ENCODE measurements around the gene VAV1.

Gene VAV1

GRCh38 chr19:6886277-6886897 is 113.9 kb downstream of the VAV1 start:
- H3K4me2 ChIP-seq (ENCODE audit: insufficient read depth, low read length): no peak overlapping the region
- no peaks in the 10 kb centered on the region for H3K36me3 ChIP-seq (ENCODE audit: insufficient read depth, low read length)
- no peak overlapping the region for H3K27ac ChIP-seq (ENCODE audit: low read length)
- H3K4me3 ChIP-seq (ENCODE audit: low read depth in 1 of 2, low read length in 2 of 2): no peak overlapping the region
- no peak for TF ChIP-seq CTCF (IDR thresholded peaks at IDR 0.05; ENCODE audit: borderline replicate concordance, extremely low read depth, low read length, poor library complexity, severe bottlenecking)
- TF ChIP-seq EZH2 (IDR thresholded peaks at IDR 0.05; ENCODE audit: borderline replicate concordance, low read depth, low read length, severe bottlenecking): no peak
- H3K4me1 ChIP-seq (ENCODE audit: insufficient read depth, low read length): peaks cover 18% of the 10 kb centered on the region
- DNase-seq (no peak), ATAC-seq (ENCODE audit: insufficient read depth, low read depth) (no peak)
- H3K9ac ChIP-seq (ENCODE audit: low read depth, low read length): no peak overlapping the region
- H4K20me1 ChIP-seq (ENCODE audit: insufficient read depth, low read length): no peaks in the 10 kb centered on the region
- H3K79me2 ChIP-seq (ENCODE audit: insufficient read depth, low read length): no peaks in the 10 kb centered on the region
- H2AFZ ChIP-seq (ENCODE audit: low read depth, low read length): no peak overlapping the region
- no peaks in the 10 kb centered on the region for H3K27me3 ChIP-seq (ENCODE audit: insufficient read depth, low read length, poor library complexity)
- peaks cover 5% of the 10 kb centered on the region for H3K9me3 ChIP-seq (ENCODE audit: insufficient read depth, low read length, severe bottlenecking)

GRCh38 chr19:6887316-6887715 is 114.8 kb downstream of the VAV1 start, which contains the start of gene ADGRE1:
Gene ADGRE1 (plus strand): TSS chr19:6887579. CDS start chr19:6887609, 30 bp downstream.
- no peaks in the 10 kb centered on the region for H4K20me1 ChIP-seq (ENCODE audit: insufficient read depth, low read length)
- DNase-seq (no peak), ATAC-seq (ENCODE audit: insufficient read depth, low read depth) (no peak)
- TF ChIP-seq EZH2 (IDR thresholded peaks at IDR 0.05; ENCODE audit: borderline replicate concordance, low read depth, low read length, severe bottlenecking) (no peak), CTCF (IDR thresholded peaks at IDR 0.05; ENCODE audit: borderline replicate concordance, extremely low read depth, low read length, poor library complexity, severe bottlenecking) (no peak)
- no peaks in the 10 kb centered on the region for H3K79me2 ChIP-seq (ENCODE audit: insufficient read depth, low read length)
- no peak within 1 kb of the TSS for H2AFZ ChIP-seq (ENCODE audit: low read depth, low read length)
- peaks cover 5% of the 10 kb centered on the region for H3K9me3 ChIP-seq (ENCODE audit: insufficient read depth, low read length, severe bottlenecking)
- H3K27me3 ChIP-seq (ENCODE audit: insufficient read depth, low read length, poor library complexity): no peaks in the 10 kb centered on the region
- H3K9ac ChIP-seq (ENCODE audit: low read depth, low read length): no peak within 1 kb of the TSS
- H3K4me3 ChIP-seq (ENCODE audit: low read depth in 1 of 2, low read length in 2 of 2): no peak within 1 kb of the TSS
- no peak within 1 kb of the TSS for H3K27ac ChIP-seq (ENCODE audit: low read length)
- H3K4me2 ChIP-seq (ENCODE audit: insufficient read depth, low read length): no peak within 1 kb of the TSS
- H3K36me3 ChIP-seq (ENCODE audit: insufficient read depth, low read length): no peaks in the 10 kb centered on the region
- peaks cover 27% of the 10 kb centered on the region for H3K4me1 ChIP-seq (ENCODE audit: insufficient read depth, low read length)

GRCh38 chr19:6888967-6889366 is 116.5 kb downstream of the VAV1 start:
- Histone ChIP-seq H3K27me3 (ENCODE audit: insufficient read depth, low read length, poor library complexity) (no peaks in the 10 kb centered on the region), H3K27ac (ENCODE audit: low read length) (no peak overlapping the region), H3K4me1 (ENCODE audit: insufficient read depth, low read length) (peaks cover 34% of the 10 kb centered on the region), H4K20me1 (ENCODE audit: insufficient read depth, low read length) (no peaks in the 10 kb centered on the region), H3K79me2 (ENCODE audit: insufficient read depth, low read length) (no peaks in the 10 kb centered on the region), H3K36me3 (ENCODE audit: insufficient read depth, low read length) (no peaks in the 10 kb centered on the region), H2AFZ (ENCODE audit: low read depth, low read length) (no peak overlapping the region), H3K9me3 (ENCODE audit: insufficient read depth, low read length, severe bottlenecking) (peaks cover 5% of the 10 kb centered on the region), H3K9ac (ENCODE audit: low read depth, low read length) (no peak overlapping the region), H3K4me2 (ENCODE audit: insufficient read depth, low read length) (no peak overlapping the region), H3K4me3 (ENCODE audit: low read depth in 1 of 2, low read length in 2 of 2) (no peak overlapping the region)
- ATAC-seq (ENCODE audit: insufficient read depth, low read depth): no peak
- no peak for DNase-seq
- no peak for TF ChIP-seq CTCF (IDR thresholded peaks at IDR 0.05; ENCODE audit: borderline replicate concordance, extremely low read depth, low read length, poor library complexity, severe bottlenecking)
- no peak for TF ChIP-seq EZH2 (IDR thresholded peaks at IDR 0.05; ENCODE audit: borderline replicate concordance, low read depth, low read length, severe bottlenecking)

Measured in DND-41 (cell line).